Nephron (organoid): ENCODE data around the gene COL6A5.
"Not testable (repeated sequence)": the region's sequence is repeated elsewhere in the genome, so short reads cannot be mapped to it uniquely, and the experiment has no call there.

Experiments used
- H3K27ac Mint-ChIP-seq, 3 experiments: 2 replicates each; pipeline ENCODE4 v1.8.0; 2020; ENCODE audit warnings: mixed read lengths in 3 of 3, mild to moderate bottlenecking in 2 of 3, moderate library complexity in 1 of 3
- H3K27me3 Mint-ChIP-seq: 2 replicates; pipeline ENCODE4 v1.8.0; 2021; ENCODE audit warnings: low read depth, mild to moderate bottlenecking, moderate library complexity, mixed read lengths
- H3K36me3 Mint-ChIP-seq: 2 replicates; pipeline ENCODE4 v1.8.0; 2020; ENCODE audit warnings: low read depth, mixed read lengths
- H3K4me1 Mint-ChIP-seq: 2 replicates; pipeline ENCODE4 v1.8.0; 2020; ENCODE audit warnings: mixed read lengths
- H3K4me3 Mint-ChIP-seq, 3 experiments: 2 replicates each; pipeline ENCODE4 v1.8.0; 2020; ENCODE audit warnings: mild to moderate bottlenecking in 3 of 3, mixed read lengths in 3 of 3, moderate library complexity in 2 of 3
- H3K9me3 Mint-ChIP-seq: 2 replicates; pipeline ENCODE4 v1.8.0; 2020; ENCODE audit warnings: mixed read lengths
- CTCF ChIP-seq, 3 experiments: fragments of 200-600 bp; sonication (generic); IDR thresholded peaks; one replicate each; pipeline ENCODE4 v1.5.0; 2021; ENCODE audit warnings: antibody characterized with exemption in 3 of 3; ENCODE audit not compliant: unreplicated experiment in 3 of 3

Gene COL6A5

GRCh38 chr3:130392266-130392665 is 46.8 kb downstream of the COL6A5 start:
- Mint-ChIP-seq H3K27ac (no peak overlapping the region), H3K27me3 (peaks cover 8% of the 10 kb centered on the region), H3K9me3 (no peaks in the 10 kb centered on the region), H3K4me1 (no peaks in the 10 kb centered on the region), H3K4me3 (no peak overlapping the region), H3K36me3 (no peaks in the 10 kb centered on the region)
- no peak for TF ChIP-seq CTCF (IDR thresholded peaks at IDR 0.05; ENCODE audit: unreplicated experiment in 3 of 3)

GRCh38 chr3:130393594-130393993 is 48.1 kb downstream of the COL6A5 start:
- peaks cover 11% of the 10 kb centered on the region for H3K27me3 Mint-ChIP-seq
- no peak for TF ChIP-seq CTCF (IDR thresholded peaks at IDR 0.05; ENCODE audit: unreplicated experiment in 3 of 3)
- no peak overlapping the region for H3K27ac Mint-ChIP-seq
- H3K36me3 Mint-ChIP-seq: no peaks in the 10 kb centered on the region
- no peaks in the 10 kb centered on the region for H3K4me1 Mint-ChIP-seq
- H3K4me3 Mint-ChIP-seq: no peak overlapping the region
- H3K9me3 Mint-ChIP-seq: no peaks in the 10 kb centered on the region

- Mint-ChIP-seq H3K4me3 (no peak overlapping the region), H3K36me3 (no peaks in the 10 kb centered on the region)
These were observed 49.9 kb downstream of the COL6A5 start for GRCh38 chr3:130395331-130395730.

GRCh38 chr3:130395916-130396315 is 50.4 kb downstream of the COL6A5 start:
- no peak for TF ChIP-seq CTCF (IDR thresholded peaks at IDR 0.05; ENCODE audit: unreplicated experiment in 3 of 3)
- Mint-ChIP-seq H3K4me1 (no peaks in the 10 kb centered on the region), H3K27ac (no peak overlapping the region), H3K27me3 (peaks cover 11% of the 10 kb centered on the region), H3K9me3 (no peaks in the 10 kb centered on the region), H3K4me3 (no peak overlapping the region), H3K36me3 (no peaks in the 10 kb centered on the region)

More at GRCh38 chr3:130395331-130395730, 49.9 kb downstream of the COL6A5 start:
- no peaks in the 10 kb centered on the region for H3K9me3 Mint-ChIP-seq
- TF ChIP-seq CTCF (IDR thresholded peaks at IDR 0.05; ENCODE audit: unreplicated experiment in 3 of 3): no peak
- H3K27me3 Mint-ChIP-seq: peaks cover 11% of the 10 kb centered on the region
- no peaks in the 10 kb centered on the region for H3K4me1 Mint-ChIP-seq
- no peak overlapping the region for H3K27ac Mint-ChIP-seq

- Mint-ChIP-seq H3K27me3 (peaks cover 4% of the 10 kb centered on the region), H3K4me3 (no peak overlapping the region), H3K4me1 (no peaks in the 10 kb centered on the region), H3K27ac (no peak overlapping the region), H3K9me3 (peaks cover 17% of the 10 kb centered on the region), H3K36me3 (no peaks in the 10 kb centered on the region)
- TF ChIP-seq CTCF (IDR thresholded peaks at IDR 0.05; ENCODE audit: unreplicated experiment in 3 of 3): no peak
These were observed 58.9 kb downstream of the COL6A5 start for GRCh38 chr3:130404401-130404800.

GRCh38 chr3:130405956-130406355 is 60.5 kb downstream of the COL6A5 start:
- peaks cover 4% of the 10 kb centered on the region for H3K27me3 Mint-ChIP-seq
- H3K9me3 Mint-ChIP-seq: peaks cover 18% of the 10 kb centered on the region
- no peak for TF ChIP-seq CTCF (IDR thresholded peaks at IDR 0.05; ENCODE audit: unreplicated experiment in 3 of 3)
- no peaks in the 10 kb centered on the region for H3K4me1 Mint-ChIP-seq
- H3K27ac Mint-ChIP-seq: no peak overlapping the region
- no peak overlapping the region for H3K4me3 Mint-ChIP-seq
- H3K36me3 Mint-ChIP-seq: no peaks in the 10 kb centered on the region

- H3K4me1 Mint-ChIP-seq, H3K36me3 Mint-ChIP-seq, H3K27me3 Mint-ChIP-seq, H3K27ac Mint-ChIP-seq, H3K4me3 Mint-ChIP-seq: not testable (repeated sequence)
- peaks cover 18% of the 10 kb centered on the region for H3K9me3 Mint-ChIP-seq
These were observed 62.8 kb downstream of the COL6A5 start for GRCh38 chr3:130408253-130408652.
